HEK293 (cell line): Measurements from ENCODE around the gene TTC23.

Experiments
- CTCF ChIA-PET: fragments of 350-600 bp; formaldehyde crosslinking; extraction: SDS; loops from one replicate; lab custom pipeline; 2021; ENCODE audit warnings: antibody characterized with exemption; lab: Yijun Ruan, JAX
- POLR2A ChIA-PET: fragments of 300-600 bp; formaldehyde crosslinking; extraction: SDS; loops from one replicate; lab custom pipeline; 2020; ENCODE audit warnings: antibody characterized with exemption, inconsistent platforms; lab: Yijun Ruan, JAX
- H3K27ac ChIP-seq: fragments of 200-500 bp; sonication (Bioruptor generic); 2 replicates; pipeline ENCODE4 v1.5.1; 2014; ENCODE audit warnings: low read depth, low read length, control low read depth, inconsistent platforms; ENCODE audit errors: extremely low read depth
- H3K36me3 ChIP-seq, 2 experiments: fragments of 200-500 bp in 1 of 2; sonication (Bioruptor generic) in 1 of 2; 1 replicate in 1 of 2; 2 replicates in 1 of 2; pipeline ENCODE4 v1.5.1; 2014 to 2017; ENCODE audit warnings: inconsistent platforms in 2 of 2, low read length in 2 of 2; ENCODE audit not compliant: control insufficient read depth in 2 of 2, insufficient read depth in 1 of 2
- H3K4me1 ChIP-seq: fragments of 200-500 bp; sonication (Bioruptor generic); 2 replicates; pipeline ENCODE4 v1.5.1; 2014; ENCODE audit warnings: mild to moderate bottlenecking, low read length, inconsistent platforms; ENCODE audit not compliant: control insufficient read depth, insufficient read depth
- H3K4me3 ChIP-seq: 2 replicates; pipeline ENCODE4 v1.5.1; 2011; ENCODE audit warnings: low read depth, mild to moderate bottlenecking, control low read depth, low read length, moderate library complexity
- H3K9me3 ChIP-seq: fragments of 200-500 bp; sonication (Bioruptor generic); 2 replicates; pipeline ENCODE4 v1.5.1; 2014; ENCODE audit warnings: low read depth, low read length, inconsistent platforms; ENCODE audit not compliant: control insufficient read depth, insufficient read depth
- GLI4 ChIP-seq: fragments of 450-650 bp; formaldehyde crosslinking; IDR thresholded peaks from 2 replicates; pipeline ENCODE4 v1.5.1; 2016; ENCODE audit warnings: missing biosample characterization, missing genetic modification characterization
- ZBTB8A ChIP-seq: fragments of 450-650 bp; formaldehyde crosslinking; IDR thresholded peaks from 2 replicates; pipeline ENCODE4 v1.5.1; 2016; ENCODE audit warnings: missing biosample characterization, missing genetic modification characterization
- ZNF157 ChIP-seq: fragments of 450-650 bp; formaldehyde crosslinking; IDR thresholded peaks from 2 replicates; pipeline ENCODE4 v1.5.1; 2016; ENCODE audit warnings: missing biosample characterization, missing genetic modification characterization
- ZNF292 ChIP-seq: fragments of 450-650 bp; formaldehyde crosslinking; IDR thresholded peaks from 2 replicates; pipeline ENCODE4 v1.5.1; 2016; ENCODE audit warnings: low read depth, missing biosample characterization, missing genetic modification characterization, borderline replicate concordance
- ZNF391 ChIP-seq: fragments of 450-650 bp; formaldehyde crosslinking; IDR thresholded peaks from 2 replicates; pipeline ENCODE4 v1.5.1; 2016; ENCODE audit warnings: low read depth, missing biosample characterization, missing genetic modification characterization, borderline replicate concordance
- ZNF501 ChIP-seq: fragments of 450-650 bp; formaldehyde crosslinking; IDR thresholded peaks from 2 replicates; pipeline ENCODE4 v1.5.1; 2016; ENCODE audit warnings: missing biosample characterization, missing genetic modification characterization
- ZNF549 ChIP-seq: fragments of 450-650 bp; IDR thresholded peaks from 2 replicates; pipeline ENCODE4 v1.5.1; 2018; ENCODE audit warnings: missing biosample characterization, missing genetic modification characterization, mild to moderate bottlenecking, inconsistent platforms, moderate library complexity
- ZNF837 ChIP-seq: fragments of 450-650 bp; formaldehyde crosslinking; IDR thresholded peaks from 2 replicates; pipeline ENCODE4 v1.5.1; 2016; ENCODE audit warnings: missing biosample characterization, missing genetic modification characterization
- TF ChIP-seq, protein P1 (sequence below): fragments of 450-650 bp; formaldehyde crosslinking; IDR thresholded peaks from 2 replicates; pipeline ENCODE4 v1.5.1; 2016; ENCODE audit warnings: missing biosample characterization, missing genetic modification characterization
- TF ChIP-seq, protein P2 (sequence below): fragments of 450-650 bp; formaldehyde crosslinking; IDR thresholded peaks from 2 replicates; pipeline ENCODE4 v1.5.1; 2016; ENCODE audit warnings: missing biosample characterization, missing genetic modification characterization, low read depth
- TF ChIP-seq, protein P3 (sequence below): fragments of 450-650 bp; IDR thresholded peaks from 2 replicates; pipeline ENCODE4 v1.5.1; 2018; ENCODE audit warnings: missing biosample characterization, mild to moderate bottlenecking, missing genetic modification characterization
- TF ChIP-seq, protein P4 (sequence below): fragments of 450-650 bp; formaldehyde crosslinking; conservative IDR thresholded peaks from 2 replicates; pipeline ENCODE4 v1.5.1; 2016; ENCODE audit warnings: low read depth, missing biosample characterization, missing genetic modification characterization
- TF ChIP-seq, protein P5 (sequence below): fragments of 450-650 bp; formaldehyde crosslinking; IDR thresholded peaks from 2 replicates; pipeline ENCODE4 v1.5.1; 2017; ENCODE audit warnings: missing biosample characterization, missing genetic modification characterization

The TTC23 gene

DNA sequence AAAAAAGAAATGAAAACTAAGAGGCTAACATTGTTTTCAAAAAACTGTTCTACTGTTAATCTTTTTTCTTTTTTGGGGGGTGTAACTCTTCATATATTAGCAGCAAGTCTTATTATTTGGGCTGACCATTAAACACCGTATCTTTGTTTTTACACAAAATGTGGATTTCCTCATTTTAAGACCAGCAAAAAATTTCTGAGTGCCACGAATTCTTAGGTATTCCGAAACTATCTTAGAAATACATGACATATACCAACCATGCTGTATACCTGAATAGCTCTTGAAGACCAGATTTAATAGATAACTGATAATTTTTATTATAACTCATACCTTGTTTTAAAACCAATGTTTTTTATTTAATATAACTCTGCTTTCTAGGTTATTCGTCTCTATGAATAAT is 620 bp upstream of the TTC23 start:
- Histone ChIP-seq H3K4me3 (peak overlapping the region; percentile 80), H3K36me3 (peaks cover under 1 to 2% of the 10 kb centered on the region in 2 experiments; a peak in 2 of 3 replicates), H3K4me1 (peaks cover 18% of the 10 kb centered on the region; the same call in 1 of the 2 replicates), H3K9me3 (no peaks in the 10 kb centered on the region), H3K27ac (peak overlapping the region; percentile 93; the same call in 1 of the 2 replicates)
- TF ChIP-seq ZNF157 (tag by site-specific recombination) = no peak
- TF ChIP-seq ZNF837 (tag by site-specific recombination) = no peak
- POLR2A ChIA-PET = interaction anchor here (0.9 to 1.1 kb wide), 2 partner anchors 8 to 74 kb away, joined by 3 to 4 read pairs; no protein-coding TSS in a partner anchor
- CTCF ChIA-PET = interaction anchor here (0.5 kb wide), 1 partner anchor 404 kb away, joined by 3 read pairs; no protein-coding TSS in a partner anchor

DNA sequence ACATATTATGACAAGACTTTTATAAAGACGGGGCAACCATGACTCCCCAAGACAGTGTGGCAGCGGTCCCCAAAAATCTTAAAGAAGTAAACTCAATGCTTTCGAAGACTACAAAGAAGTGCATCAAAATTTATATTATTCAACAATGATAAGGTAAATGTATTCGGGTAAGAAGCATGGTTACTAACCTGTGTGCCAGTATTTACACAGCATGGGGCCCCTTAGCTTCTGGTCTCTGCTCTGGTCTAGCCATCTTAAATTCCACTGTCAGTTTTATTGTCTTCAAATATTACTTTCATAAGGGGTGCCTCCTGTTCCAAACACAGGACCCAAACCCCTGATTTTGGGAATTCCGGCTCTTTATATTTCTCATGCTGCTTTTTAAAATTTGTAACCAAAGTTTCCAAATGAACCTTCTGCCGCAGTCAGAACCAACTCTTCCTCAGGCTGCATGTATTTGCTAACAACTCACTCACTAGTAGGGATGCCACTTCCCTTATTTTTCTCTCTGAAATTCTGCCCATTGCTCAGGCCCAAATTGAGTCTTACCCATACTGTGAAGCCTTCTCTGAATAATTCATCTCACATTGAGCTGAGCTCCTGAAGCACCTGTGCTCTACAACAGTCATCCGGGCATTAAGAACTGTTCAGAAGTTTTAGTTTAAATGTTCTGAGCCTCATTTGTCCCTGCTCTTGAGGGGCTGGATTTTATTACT is 1.2 kb downstream of the TTC23 start:
- H3K36me3 ChIP-seq = peaks cover 3 to 9% of the 10 kb centered on the region in 2 experiments
- ChIA-PET CTCF (interaction anchor here (0.6 to 1.7 kb wide), 4 partner anchors 12 to 147 kb away, joined by 3 to 8 read pairs (median 3); no protein-coding TSS in a partner anchor), POLR2A (no interaction called here)
- peaks cover 18% of the 10 kb centered on the region; the same call in 1 of the 2 replicates for H3K4me1 ChIP-seq
- no peak overlapping the region; the same call in 1 of the 2 replicates for H3K27ac ChIP-seq
- no peaks in the 10 kb centered on the region for H3K9me3 ChIP-seq
- TF ChIP-seq, protein P1, sequence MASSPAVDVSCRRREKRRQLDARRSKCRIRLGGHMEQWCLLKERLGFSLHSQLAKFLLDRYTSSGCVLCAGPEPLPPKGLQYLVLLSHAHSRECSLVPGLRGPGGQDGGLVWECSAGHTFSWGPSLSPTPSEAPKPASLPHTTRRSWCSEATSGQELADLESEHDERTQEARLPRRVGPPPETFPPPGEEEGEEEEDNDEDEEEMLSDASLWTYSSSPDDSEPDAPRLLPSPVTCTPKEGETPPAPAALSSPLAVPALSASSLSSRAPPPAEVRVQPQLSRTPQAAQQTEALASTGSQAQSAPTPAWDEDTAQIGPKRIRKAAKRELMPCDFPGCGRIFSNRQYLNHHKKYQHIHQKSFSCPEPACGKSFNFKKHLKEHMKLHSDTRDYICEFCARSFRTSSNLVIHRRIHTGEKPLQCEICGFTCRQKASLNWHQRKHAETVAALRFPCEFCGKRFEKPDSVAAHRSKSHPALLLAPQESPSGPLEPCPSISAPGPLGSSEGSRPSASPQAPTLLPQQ (tag by site-specific recombination) = peak; percentile 61; the same call in 1 of the 2 replicates
- TF ChIP-seq ZBTB8A (tag by site-specific recombination) = no peak
- TF ChIP-seq, protein P2, sequence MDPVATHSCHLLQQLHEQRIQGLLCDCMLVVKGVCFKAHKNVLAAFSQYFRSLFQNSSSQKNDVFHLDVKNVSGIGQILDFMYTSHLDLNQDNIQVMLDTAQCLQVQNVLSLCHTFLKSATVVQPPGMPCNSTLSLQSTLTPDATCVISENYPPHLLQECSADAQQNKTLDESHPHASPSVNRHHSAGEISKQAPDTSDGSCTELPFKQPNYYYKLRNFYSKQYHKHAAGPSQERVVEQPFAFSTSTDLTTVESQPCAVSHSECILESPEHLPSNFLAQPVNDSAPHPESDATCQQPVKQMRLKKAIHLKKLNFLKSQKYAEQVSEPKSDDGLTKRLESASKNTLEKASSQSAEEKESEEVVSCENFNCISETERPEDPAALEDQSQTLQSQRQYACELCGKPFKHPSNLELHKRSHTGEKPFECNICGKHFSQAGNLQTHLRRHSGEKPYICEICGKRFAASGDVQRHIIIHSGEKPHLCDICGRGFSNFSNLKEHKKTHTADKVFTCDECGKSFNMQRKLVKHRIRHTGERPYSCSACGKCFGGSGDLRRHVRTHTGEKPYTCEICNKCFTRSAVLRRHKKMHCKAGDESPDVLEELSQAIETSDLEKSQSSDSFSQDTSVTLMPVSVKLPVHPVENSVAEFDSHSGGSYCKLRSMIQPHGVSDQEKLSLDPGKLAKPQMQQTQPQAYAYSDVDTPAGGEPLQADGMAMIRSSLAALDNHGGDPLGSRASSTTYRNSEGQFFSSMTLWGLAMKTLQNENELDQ = no peak
- TF ChIP-seq, protein P3, sequence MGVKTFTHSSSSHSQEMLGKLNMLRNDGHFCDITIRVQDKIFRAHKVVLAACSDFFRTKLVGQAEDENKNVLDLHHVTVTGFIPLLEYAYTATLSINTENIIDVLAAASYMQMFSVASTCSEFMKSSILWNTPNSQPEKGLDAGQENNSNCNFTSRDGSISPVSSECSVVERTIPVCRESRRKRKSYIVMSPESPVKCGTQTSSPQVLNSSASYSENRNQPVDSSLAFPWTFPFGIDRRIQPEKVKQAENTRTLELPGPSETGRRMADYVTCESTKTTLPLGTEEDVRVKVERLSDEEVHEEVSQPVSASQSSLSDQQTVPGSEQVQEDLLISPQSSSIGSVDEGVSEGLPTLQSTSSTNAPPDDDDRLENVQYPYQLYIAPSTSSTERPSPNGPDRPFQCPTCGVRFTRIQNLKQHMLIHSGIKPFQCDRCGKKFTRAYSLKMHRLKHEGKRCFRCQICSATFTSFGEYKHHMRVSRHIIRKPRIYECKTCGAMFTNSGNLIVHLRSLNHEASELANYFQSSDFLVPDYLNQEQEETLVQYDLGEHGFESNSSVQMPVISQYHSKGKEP (tag by site-specific recombination) = no peak
- TF ChIP-seq GLI4 = no peak
- TF ChIP-seq ZNF501 (tag by site-specific recombination) = no peak
- TF ChIP-seq, protein P4, sequence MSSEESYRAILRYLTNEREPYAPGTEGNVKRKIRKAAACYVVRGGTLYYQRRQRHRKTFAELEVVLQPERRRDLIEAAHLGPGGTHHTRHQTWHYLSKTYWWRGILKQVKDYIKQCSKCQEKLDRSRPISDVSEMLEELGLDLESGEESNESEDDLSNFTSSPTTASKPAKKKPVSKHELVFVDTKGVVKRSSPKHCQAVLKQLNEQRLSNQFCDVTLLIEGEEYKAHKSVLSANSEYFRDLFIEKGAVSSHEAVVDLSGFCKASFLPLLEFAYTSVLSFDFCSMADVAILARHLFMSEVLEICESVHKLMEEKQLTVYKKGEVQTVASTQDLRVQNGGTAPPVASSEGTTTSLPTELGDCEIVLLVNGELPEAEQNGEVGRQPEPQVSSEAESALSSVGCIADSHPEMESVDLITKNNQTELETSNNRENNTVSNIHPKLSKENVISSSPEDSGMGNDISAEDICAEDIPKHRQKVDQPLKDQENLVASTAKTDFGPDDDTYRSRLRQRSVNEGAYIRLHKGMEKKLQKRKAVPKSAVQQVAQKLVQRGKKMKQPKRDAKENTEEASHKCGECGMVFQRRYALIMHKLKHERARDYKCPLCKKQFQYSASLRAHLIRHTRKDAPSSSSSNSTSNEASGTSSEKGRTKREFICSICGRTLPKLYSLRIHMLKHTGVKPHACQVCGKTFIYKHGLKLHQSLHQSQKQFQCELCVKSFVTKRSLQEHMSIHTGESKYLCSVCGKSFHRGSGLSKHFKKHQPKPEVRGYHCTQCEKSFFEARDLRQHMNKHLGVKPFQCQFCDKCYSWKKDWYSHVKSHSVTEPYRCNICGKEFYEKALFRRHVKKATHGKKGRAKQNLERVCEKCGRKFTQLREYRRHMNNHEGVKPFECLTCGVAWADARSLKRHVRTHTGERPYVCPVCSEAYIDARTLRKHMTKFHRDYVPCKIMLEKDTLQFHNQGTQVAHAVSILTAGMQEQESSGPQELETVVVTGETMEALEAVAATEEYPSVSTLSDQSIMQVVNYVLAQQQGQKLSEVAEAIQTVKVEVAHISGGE = peak; percentile 47; the same call in 1 of the 2 replicates
- TF ChIP-seq, protein P5, sequence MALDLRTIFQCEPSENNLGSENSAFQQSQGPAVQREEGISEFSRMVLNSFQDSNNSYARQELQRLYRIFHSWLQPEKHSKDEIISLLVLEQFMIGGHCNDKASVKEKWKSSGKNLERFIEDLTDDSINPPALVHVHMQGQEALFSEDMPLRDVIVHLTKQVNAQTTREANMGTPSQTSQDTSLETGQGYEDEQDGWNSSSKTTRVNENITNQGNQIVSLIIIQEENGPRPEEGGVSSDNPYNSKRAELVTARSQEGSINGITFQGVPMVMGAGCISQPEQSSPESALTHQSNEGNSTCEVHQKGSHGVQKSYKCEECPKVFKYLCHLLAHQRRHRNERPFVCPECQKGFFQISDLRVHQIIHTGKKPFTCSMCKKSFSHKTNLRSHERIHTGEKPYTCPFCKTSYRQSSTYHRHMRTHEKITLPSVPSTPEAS (tag by site-specific recombination) = no peak
- TF ChIP-seq ZNF549 (tag by site-specific recombination) = no peak
- TF ChIP-seq ZNF391 (tag by site-specific recombination) = no peak
- no peak for TF ChIP-seq ZNF292 (tag by site-specific recombination)
- peak overlapping the region; percentile 80 for H3K4me3 ChIP-seq
